Activated CD8-positive, alpha-beta memory T cell treated with anti-CD3 and anti-CD28 coated beads for 36 hours (primary cell): Measurements from ENCODE around the gene GRK7. TPM values are rescaled to one million over a fixed set of nuclear protein-coding genes. Genes with fewer than 3 reads are reported as not detected.

Experiments used
- CTCF ChIA-PET: fragments of 350-600 bp; sonication (Branson Sonifier 250); formaldehyde crosslinking; loops from one replicate; lab custom pipeline; 2021; ENCODE audit warnings: antibody characterized with exemption; lab: Charles Lee
- POLR2A ChIA-PET: fragments of 350-600 bp; sonication (Branson Sonifier 250); formaldehyde crosslinking; loops from one replicate; lab custom pipeline; 2021; ENCODE audit warnings: antibody characterized with exemption; lab: Charles Lee
- total RNA-seq, 2 experiments: library from RNA; stranded (reverse); gene quantifications; one replicate each; pipeline ENCODE4 v1.2.3, GENCODE V29; 2021

GRK7 gene, protein sequence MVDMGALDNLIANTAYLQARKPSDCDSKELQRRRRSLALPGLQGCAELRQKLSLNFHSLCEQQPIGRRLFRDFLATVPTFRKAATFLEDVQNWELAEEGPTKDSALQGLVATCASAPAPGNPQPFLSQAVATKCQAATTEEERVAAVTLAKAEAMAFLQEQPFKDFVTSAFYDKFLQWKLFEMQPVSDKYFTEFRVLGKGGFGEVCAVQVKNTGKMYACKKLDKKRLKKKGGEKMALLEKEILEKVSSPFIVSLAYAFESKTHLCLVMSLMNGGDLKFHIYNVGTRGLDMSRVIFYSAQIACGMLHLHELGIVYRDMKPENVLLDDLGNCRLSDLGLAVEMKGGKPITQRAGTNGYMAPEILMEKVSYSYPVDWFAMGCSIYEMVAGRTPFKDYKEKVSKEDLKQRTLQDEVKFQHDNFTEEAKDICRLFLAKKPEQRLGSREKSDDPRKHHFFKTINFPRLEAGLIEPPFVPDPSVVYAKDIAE (N-terminal part only)
- under 1 TPM in 1 of 2 experiments, not detected in 1; 0.04 TPM for total RNA-seq

DNA sequence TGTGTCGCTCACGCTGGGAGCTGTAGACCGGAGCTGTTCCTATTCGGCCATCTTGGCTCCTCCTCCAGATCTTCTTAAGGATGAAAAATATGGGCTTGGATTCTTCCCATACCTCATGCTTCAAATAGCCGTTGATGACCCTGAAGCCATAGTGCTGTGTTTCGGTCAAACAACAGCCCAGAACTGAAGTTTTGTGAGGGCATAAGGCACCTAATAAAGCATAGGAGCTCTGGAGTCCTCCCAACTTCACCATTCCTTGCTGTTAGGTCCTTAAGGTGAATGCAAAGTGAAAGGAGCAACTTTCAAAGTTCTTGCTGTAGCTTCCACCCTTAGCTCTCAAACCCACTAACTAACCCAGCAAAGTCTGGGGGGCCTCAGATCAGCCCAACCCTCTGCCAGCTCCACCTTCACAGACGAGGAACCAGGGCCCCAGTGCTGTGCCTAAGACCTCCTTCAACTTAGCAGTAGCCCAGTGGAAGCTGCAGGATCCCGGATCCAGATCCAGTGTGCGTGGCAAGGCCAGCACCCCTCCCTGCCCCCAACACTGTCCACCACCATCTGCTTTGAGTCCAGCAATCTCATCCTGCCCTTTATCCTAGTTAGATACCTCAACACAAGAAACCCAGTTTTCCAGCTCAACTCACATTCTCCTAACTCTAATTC is at the start of gene GRK7:
GRK7 (plus strand) TSS at position 321 of the 663 bp plus-strand sequence. CDS start 14,877 bp downstream, outside the sequence.
- POLR2A ChIA-PET: no interaction called here
- CTCF ChIA-PET: no interaction called here

DNA sequence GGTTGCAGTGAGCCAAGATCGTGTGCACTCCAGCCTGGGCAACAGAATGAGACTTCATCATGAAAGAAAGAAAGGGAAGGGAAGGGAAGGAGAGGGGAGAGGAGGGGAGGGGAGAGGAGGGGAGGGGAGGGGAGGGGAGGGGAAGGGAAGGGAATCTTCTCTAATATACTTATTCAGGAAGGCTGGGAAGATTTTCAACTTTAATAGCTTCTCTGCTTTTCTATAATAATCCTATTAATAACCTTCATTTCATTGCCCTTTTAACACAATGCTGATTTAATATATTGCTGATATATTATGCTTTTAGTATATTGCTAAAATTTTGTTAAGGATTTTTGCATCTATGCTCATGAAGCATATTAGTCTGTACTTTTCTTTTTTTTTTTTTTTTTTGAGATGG is 48.5 kb upstream of the GRK7 start:
- ChIA-PET CTCF (no interaction called here), POLR2A (interaction anchor here (0.6 to 0.7 kb wide), 2 partner anchors 22 to 54 kb away, joined by 3 read pairs; no protein-coding TSS in a partner anchor)

DNA sequence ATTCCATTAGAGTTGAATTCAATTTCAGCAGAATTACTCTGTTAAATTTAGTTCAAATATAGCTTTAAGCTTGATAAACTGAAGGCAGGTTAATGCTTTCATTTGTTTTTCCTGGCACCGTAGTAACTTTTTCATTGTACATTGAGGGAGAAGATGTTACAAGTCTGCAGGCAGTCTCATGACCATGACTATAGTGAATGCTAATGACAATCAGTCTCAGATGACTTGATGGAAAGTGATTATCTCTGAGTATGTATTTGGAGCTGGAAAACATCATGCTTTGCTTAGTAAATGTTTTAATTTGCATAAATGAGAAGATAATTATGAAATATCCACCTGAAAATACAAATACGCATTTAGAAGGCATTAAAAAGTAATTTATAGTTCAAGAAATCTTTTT is 41.1 kb upstream of the GRK7 start:
- ChIA-PET POLR2A (interaction anchor here (0.7 kb wide), 1 partner anchor 216 kb away, joined by 3 read pairs; no protein-coding TSS in a partner anchor), CTCF (interaction anchor here (0.6 kb wide), 1 partner anchor 286 kb away, joined by 3 read pairs; no protein-coding TSS in a partner anchor)

- ChIA-PET POLR2A (no interaction called here), CTCF (interaction anchor here (0.6 kb wide), 1 partner anchor 287 kb away, joined by 3 read pairs; no protein-coding TSS in a partner anchor)
These were observed 40.6 kb upstream of the GRK7 start for GRCh38 chr3:141722648-141723047.

- CTCF ChIA-PET: no interaction called here
- POLR2A ChIA-PET: no interaction called here
These were observed 40.0 kb upstream of the GRK7 start for GRCh38 chr3:141723255-141723654.

- CTCF ChIA-PET: no interaction called here
- POLR2A ChIA-PET: no interaction called here
These were observed 39.0 kb upstream of the GRK7 start for GRCh38 chr3:141724186-141724585.

GRCh38 chr3:141725036-141725435 is 38.2 kb upstream of the GRK7 start:
- ChIA-PET CTCF (no interaction called here), POLR2A (no interaction called here)

GRCh38 chr3:141726483-141726882 is 36.7 kb upstream of the GRK7 start:
- ChIA-PET CTCF (no interaction called here), POLR2A (no interaction called here)

- POLR2A ChIA-PET: no interaction called here
- CTCF ChIA-PET: no interaction called here
These were observed 34.8 kb upstream of the GRK7 start for GRCh38 chr3:141728355-141728892.

DNA sequence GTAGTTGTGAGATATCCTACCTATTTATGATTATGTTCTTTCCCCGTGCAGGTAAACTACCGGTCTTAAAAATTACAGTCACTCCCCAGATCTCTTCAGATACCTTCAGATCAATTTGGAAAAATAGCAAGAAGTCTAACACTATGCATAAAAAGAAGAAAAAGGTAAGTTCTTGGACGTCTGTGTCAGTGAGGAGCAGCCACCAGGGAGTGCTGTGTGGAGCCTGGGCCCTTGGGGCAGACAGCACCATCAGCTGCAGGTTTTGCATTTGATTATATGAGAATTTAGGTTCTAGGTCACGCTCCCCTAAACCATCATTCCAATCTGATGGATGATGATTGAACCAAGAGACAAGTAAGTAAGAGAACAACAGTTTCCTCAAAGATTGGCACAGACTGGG is 34.0 kb upstream of the GRK7 start:
- ChIA-PET POLR2A (no interaction called here), CTCF (no interaction called here)

DNA sequence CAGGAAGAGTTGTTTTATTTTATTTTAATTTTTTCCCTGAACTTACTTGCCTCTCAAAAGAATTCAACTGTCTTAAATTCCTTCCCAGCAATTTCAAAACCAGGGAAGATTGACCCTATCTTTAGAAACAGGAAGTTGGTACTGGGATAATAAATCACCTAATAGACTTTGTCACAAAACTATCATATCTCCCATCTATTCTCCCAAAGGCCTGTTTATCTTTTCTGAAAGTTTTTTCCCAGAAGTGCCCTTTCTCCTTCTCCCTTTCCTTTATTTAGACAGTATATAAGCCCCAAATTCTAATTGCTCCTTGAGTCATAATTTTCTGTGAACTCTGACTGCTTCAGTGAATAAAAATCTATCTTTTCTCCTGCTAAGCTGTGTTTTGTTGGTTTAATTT is 28.0 kb upstream of the GRK7 start:
- ChIA-PET POLR2A (no interaction called here), CTCF (no interaction called here)

GRCh38 chr3:141735770-141736465 is 27.3 kb upstream of the GRK7 start:
- POLR2A ChIA-PET: no interaction called here
- CTCF ChIA-PET: no interaction called here

- CTCF ChIA-PET: no interaction called here
- POLR2A ChIA-PET: interaction anchor here (0.5 to 2.8 kb wide), 2 partner anchors 22 to 139 kb away, joined by 3 to 12 read pairs; partner anchors contain the start of gene ATP1B3
These were observed 26.1 kb upstream of the GRK7 start for GRCh38 chr3:141737093-141737492.

- CTCF ChIA-PET: interaction anchor here (1.4 to 1.8 kb wide), 5 partner anchors 58 to 176 kb away, joined by 3 to 19 read pairs (median 9); no protein-coding TSS in a partner anchor
- POLR2A ChIA-PET: interaction anchor here (1.1 to 2.8 kb wide), 4 partner anchors 59 to 176 kb away, joined by 6 to 23 read pairs (median 16); partner anchors contain the start of gene ATP1B3
These were observed 25.6 kb upstream of the GRK7 start for GRCh38 chr3:141737678-141738021.

DNA sequence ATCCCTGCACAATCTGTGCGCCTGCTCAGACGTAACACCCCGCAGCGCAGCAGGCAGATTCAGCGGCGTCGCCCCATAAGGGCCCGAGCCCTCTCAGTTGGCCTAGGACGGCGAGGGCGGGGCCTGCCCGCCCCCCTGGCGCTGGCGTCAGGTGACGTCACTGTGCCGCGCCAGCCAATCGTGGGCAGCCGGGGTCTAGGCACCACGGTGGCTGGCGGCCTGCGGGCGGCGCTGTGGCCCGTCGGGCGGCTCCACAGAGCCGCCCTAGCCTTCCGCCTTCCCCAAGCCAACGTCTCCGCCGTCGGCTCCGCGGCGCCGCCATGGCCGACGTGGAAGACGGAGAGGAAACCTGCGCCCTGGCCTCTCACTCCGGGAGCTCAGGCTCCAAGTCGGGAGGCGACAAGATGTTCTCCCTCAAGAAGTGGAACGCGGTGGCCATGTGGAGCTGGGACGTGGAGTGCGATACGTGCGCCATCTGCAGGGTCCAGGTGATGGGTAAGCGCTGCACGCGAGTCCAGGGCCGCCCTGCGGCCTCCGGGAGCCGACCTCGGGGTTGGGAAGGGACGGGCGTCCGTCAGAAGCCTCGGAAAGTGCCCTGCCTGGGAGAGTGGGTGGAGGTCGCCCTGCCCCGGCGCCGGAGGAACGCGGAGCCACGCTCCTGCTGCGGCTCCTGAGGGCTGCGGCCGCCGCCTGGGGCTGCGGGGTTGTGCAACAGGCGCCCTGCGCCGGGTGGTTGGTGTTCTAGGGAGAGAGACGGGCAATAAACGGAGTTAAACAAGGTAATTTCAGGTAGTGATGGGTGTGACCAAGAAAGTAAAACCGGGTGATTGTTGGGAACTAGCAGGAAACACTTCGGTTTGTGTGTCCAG is 25.0 kb upstream of the GRK7 start, which contains the start of gene RNF7:
RNF7 (plus strand) TSS at position 277 of the 869 bp plus-strand sequence; CDS start at position 321, 44 bp downstream.
- ChIA-PET CTCF (interaction anchor here (0.6 to 4.0 kb wide), 24 partner anchors 14 to 1904 kb away, joined by 3 to 26 read pairs (median 4); partner anchors contain the start of genes ATP1B3 and U2SURP), POLR2A (interaction anchor here (0.7 to 2.8 kb wide), 5 partner anchors 59 to 175 kb away, joined by 6 to 23 read pairs (median 12); partner anchors contain the start of gene ATP1B3)

- ChIA-PET POLR2A (interaction anchor here (1.1 to 2.8 kb wide), 4 partner anchors 58 to 174 kb away, joined by 6 to 23 read pairs (median 16); partner anchors contain the start of gene ATP1B3), CTCF (interaction anchor here (0.6 to 4.0 kb wide), 17 partner anchors 34 to 1262 kb away, joined by 3 to 26 read pairs (median 4); partner anchors contain the start of genes ATP1B3 and U2SURP)
These were observed 24.3 kb upstream of the GRK7 start for GRCh38 chr3:141738891-141739363.

- POLR2A ChIA-PET: interaction anchor here (0.6 to 2.8 kb wide), 3 partner anchors 57 to 505 kb away, joined by 5 to 20 read pairs (median 12); partner anchors contain the start of gene ATP1B3
These were observed 23.5 kb upstream of the GRK7 start for GRCh38 chr3:141739731-141740130.

More at GRCh38 chr3:141739731-141740130, 23.5 kb upstream of the GRK7 start:
- CTCF ChIA-PET: interaction anchor here (1.5 to 4.0 kb wide), 2 partner anchors 11 to 135 kb away, joined by 3 to 26 read pairs; no protein-coding TSS in a partner anchor
